Measurements from ENCODE around the gene APOBEC3A.

The APOBEC3A gene

GRCh38 chr22:38948181-38948940 is 9.0 kb upstream of the APOBEC3A start:
- no peak for TF ChIP-seq CTCF (IDR thresholded peaks at IDR 0.05)
- no peaks in the 10 kb centered on the region for H3K9me3 ChIP-seq
- H3K27me3 ChIP-seq = no peaks in the 10 kb centered on the region
- no peaks in the 10 kb centered on the region for H3K36me3 ChIP-seq
- H3K4me3 ChIP-seq (ENCODE audit: low read depth in 1 of 2, low read length in 1 of 2) = no peak overlapping the region
- H3K27ac ChIP-seq = peak overlapping the region; percentile 100
- H3K4me1 ChIP-seq (ENCODE audit: control insufficient read depth in 1 of 2, insufficient read depth in 1 of 2, low read depth in 1 of 2, low read length in 1 of 2) = peaks cover 79 to 86% of the 10 kb centered on the region in 2 experiments

- Histone ChIP-seq H3K27me3 (no peaks in the 10 kb centered on the region), H3K4me3 (ENCODE audit: low read depth in 1 of 2, low read length in 1 of 2) (no peak overlapping the region), H3K9me3 (no peaks in the 10 kb centered on the region), H3K36me3 (peaks cover 6% of the 10 kb centered on the region), H3K4me1 (ENCODE audit: control insufficient read depth in 1 of 2, insufficient read depth in 1 of 2, low read depth in 1 of 2, low read length in 1 of 2) (peaks cover 75 to 83% of the 10 kb centered on the region in 2 experiments), H3K27ac (peak overlapping the region; percentile 100)
- no peak for TF ChIP-seq CTCF (IDR thresholded peaks at IDR 0.05)
Measured at GRCh38 chr22:38949889-38950405, 7.5 kb upstream of the APOBEC3A start.

- no peaks in the 10 kb centered on the region for H3K9me3 ChIP-seq
- H3K4me1 ChIP-seq (ENCODE audit: control insufficient read depth in 1 of 2, insufficient read depth in 1 of 2, low read depth in 1 of 2, low read length in 1 of 2) = peaks cover 75 to 83% of the 10 kb centered on the region in 2 experiments
- no peak overlapping the region for H3K4me3 ChIP-seq (ENCODE audit: low read depth in 1 of 2, low read length in 1 of 2)
- no peaks in the 10 kb centered on the region for H3K27me3 ChIP-seq
- H3K36me3 ChIP-seq = peaks cover 14% of the 10 kb centered on the region
- TF ChIP-seq CTCF (IDR thresholded peaks at IDR 0.05) = no peak
- H3K27ac ChIP-seq = peak overlapping the region; percentile 100
Measured at GRCh38 chr22:38950527-38951295, 6.7 kb upstream of the APOBEC3A start.

GRCh38 chr22:38951734-38952133 is 5.7 kb upstream of the APOBEC3A start:
- no peaks in the 10 kb centered on the region for H3K9me3 ChIP-seq
- H3K4me1 ChIP-seq (ENCODE audit: control insufficient read depth in 1 of 2, insufficient read depth in 1 of 2, low read depth in 1 of 2, low read length in 1 of 2) = peaks cover 75 to 84% of the 10 kb centered on the region in 2 experiments
- no peaks in the 10 kb centered on the region for H3K27me3 ChIP-seq
- peaks cover 24% of the 10 kb centered on the region for H3K36me3 ChIP-seq
- peak; percentile 9 for TF ChIP-seq CTCF (IDR thresholded peaks at IDR 0.05)
- peak overlapping the region; percentile 79 to 90 for H3K4me3 ChIP-seq (ENCODE audit: low read depth in 1 of 2, low read length in 1 of 2)
- peak overlapping the region; percentile 100 for H3K27ac ChIP-seq

- Histone ChIP-seq H3K4me1 (ENCODE audit: control insufficient read depth in 1 of 2, insufficient read depth in 1 of 2, low read depth in 1 of 2, low read length in 1 of 2) (peaks cover 81 to 84% of the 10 kb centered on the region in 2 experiments), H3K36me3 (peaks cover 31% of the 10 kb centered on the region), H3K27me3 (no peaks in the 10 kb centered on the region), H3K27ac (peak overlapping the region; percentile 100), H3K4me3 (ENCODE audit: low read depth in 1 of 2, low read length in 1 of 2) (peak overlapping the region; percentile 79 to 90), H3K9me3 (no peaks in the 10 kb centered on the region)
- TF ChIP-seq CTCF (IDR thresholded peaks at IDR 0.05) = no peak
Measured at GRCh38 chr22:38952281-38952993, 5.0 kb upstream of the APOBEC3A start.

Measured in neutrophil (primary cell).